ENCODE results near the gene SPSB1. TPM values are rescaled to one million over a fixed set of nuclear protein-coding genes. Genes with fewer than 3 reads are reported as not detected.
A peak's percentile ranks its signal among the peaks of the same experiment; 100 is the strongest.

The SPSB1 gene
- total and polyA plus RNA-seq, 12 donors = 1.4 to 14.0 (median 9.9) TPM

DNA sequence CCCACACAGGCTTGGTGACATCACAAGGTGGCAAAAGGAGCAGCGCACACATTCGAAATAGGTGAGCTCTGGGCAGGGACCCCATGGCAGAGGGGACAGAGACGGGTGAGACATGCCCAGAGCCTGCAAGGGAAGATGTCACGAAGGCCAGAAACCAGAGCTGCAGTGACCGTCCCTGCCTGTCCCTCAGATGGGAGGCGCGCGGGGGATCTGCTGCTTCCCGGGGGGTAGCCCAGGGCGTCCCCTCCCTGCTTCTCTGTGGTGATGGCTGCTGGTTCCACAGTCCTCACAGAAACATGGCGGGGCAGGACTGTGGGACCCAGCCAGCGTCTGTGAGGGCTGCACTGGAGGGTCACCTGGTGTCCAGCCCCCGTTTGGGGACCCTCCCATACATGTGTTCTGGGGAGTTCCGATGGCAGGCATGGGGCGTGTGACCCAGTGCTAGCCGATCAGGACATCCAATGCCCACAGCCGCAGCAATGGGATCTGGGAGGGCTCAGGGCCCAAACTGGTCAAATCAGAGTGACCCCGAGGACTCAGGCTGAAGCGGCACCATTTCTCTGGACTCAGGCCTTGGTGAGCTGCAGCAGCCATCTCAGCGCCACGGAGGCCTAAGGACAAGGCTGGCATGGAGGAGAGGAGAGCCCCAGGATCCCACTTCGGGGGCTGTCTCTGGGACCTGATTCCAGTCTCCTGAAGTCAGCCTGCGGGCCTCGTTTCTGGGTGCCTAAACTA is 20.7 kb upstream of the SPSB1 start:
- peak in 1 of 7 donors; percentile 18 for DNase-seq
- peaks cover 0 to 13% of the 10 kb centered on the region in 2 donors for H3K4me1 ChIP-seq (replicated peaks in 1 of 2)
- H3K9me3 ChIP-seq (replicated peaks in 1 of 3) = no peaks in the 10 kb centered on the region
- H3K27me3 ChIP-seq = no peaks in the 10 kb centered on the region
- no peak overlapping the region for H3K4me3 ChIP-seq
- intact Hi-C loops (cut with DNase I) = no loop called here
- TF ChIP-seq POLR2A (IDR thresholded peaks at IDR 0.05) = no peak
- TF ChIP-seq, protein P1, sequence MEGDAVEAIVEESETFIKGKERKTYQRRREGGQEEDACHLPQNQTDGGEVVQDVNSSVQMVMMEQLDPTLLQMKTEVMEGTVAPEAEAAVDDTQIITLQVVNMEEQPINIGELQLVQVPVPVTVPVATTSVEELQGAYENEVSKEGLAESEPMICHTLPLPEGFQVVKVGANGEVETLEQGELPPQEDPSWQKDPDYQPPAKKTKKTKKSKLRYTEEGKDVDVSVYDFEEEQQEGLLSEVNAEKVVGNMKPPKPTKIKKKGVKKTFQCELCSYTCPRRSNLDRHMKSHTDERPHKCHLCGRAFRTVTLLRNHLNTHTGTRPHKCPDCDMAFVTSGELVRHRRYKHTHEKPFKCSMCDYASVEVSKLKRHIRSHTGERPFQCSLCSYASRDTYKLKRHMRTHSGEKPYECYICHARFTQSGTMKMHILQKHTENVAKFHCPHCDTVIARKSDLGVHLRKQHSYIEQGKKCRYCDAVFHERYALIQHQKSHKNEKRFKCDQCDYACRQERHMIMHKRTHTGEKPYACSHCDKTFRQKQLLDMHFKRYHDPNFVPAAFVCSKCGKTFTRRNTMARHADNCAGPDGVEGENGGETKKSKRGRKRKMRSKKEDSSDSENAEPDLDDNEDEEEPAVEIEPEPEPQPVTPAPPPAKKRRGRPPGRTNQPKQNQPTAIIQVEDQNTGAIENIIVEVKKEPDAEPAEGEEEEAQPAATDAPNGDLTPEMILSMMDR (IDR thresholded peaks at IDR 0.05) = no peak
- WGBS, 4 donors = 90 to 97% (median 94%) methylated on average over 5 to 24 of the region's 24 CpGs
- no peaks in the 10 kb centered on the region for H3K36me3 ChIP-seq (replicated peaks in 1 of 2)
- no peak overlapping the region for H3K27ac ChIP-seq

DNA sequence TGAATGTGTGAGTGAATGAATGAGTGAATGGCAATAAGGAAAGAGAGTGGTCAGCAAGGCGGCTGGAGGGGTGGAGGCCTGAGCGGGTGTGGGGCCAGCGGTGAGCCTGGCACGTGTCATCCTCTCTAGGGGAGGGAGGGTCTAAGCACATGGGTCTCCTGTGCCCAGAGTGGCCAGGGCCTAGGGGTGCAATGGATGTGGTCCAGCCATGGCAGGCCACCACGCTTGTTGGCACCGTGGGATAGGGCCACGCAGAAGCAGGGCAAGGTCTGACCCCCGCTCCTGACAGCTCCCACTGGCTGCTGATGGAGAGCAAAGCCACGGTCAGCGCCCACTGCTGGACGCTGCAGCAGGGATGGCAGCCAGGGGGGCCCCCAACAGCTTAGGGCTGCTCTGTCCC is 19.5 kb upstream of the SPSB1 start:
- no peak overlapping the region for H3K27ac ChIP-seq
- H3K4me1 ChIP-seq (replicated peaks in 1 of 2) = peaks cover 0 to 12% of the 10 kb centered on the region in 2 donors
- 70 to 78% (median 71%) methylated on average over 5 to 11 of the region's 11 CpGs for WGBS, 4 donors
- H3K27me3 ChIP-seq = no peaks in the 10 kb centered on the region
- no peaks in the 10 kb centered on the region for H3K9me3 ChIP-seq (replicated peaks in 1 of 3)
- no peak overlapping the region for H3K4me3 ChIP-seq
- intact Hi-C loops (cut with DNase I) = no loop called here
- no peaks in the 10 kb centered on the region for H3K36me3 ChIP-seq (replicated peaks in 1 of 2)
- TF ChIP-seq, protein P1 (IDR thresholded peaks at IDR 0.05) = no peak
- TF ChIP-seq POLR2A (IDR thresholded peaks at IDR 0.05) = no peak
- no peak for DNase-seq

DNA sequence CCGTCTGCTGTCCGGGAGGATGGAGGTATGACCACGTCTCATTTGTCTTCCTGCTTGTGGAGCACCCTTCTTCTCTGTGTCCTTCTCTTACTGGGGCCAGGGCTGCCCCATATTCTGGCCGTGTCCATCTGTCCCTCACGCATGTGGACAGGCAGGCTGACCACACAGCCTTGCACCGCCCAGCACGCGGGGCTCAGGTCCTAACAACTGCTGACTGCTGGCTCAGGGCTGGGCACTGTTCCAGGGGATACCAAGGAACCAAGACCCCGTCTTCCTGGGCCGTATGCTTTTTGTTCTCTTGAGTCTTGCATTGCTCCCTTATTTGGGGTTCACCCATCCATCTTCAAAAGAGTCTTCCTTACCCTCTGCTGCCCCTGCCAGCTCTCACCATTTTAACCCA is 17.5 kb upstream of the SPSB1 start:
- H3K27ac ChIP-seq = peak overlapping the region in 2 of 5 donors; percentile 24 to 56
- intact Hi-C loops (cut with DNase I) = no loop called here
- 71 to 87% (median 75%) methylated on average over 10 of the region's 10 CpGs for WGBS, 4 donors
- no peaks in the 10 kb centered on the region for H3K27me3 ChIP-seq
- H3K4me3 ChIP-seq = no peak overlapping the region
- DNase-seq = no peak
- peaks cover 6 to 21% of the 10 kb centered on the region in 2 donors for H3K4me1 ChIP-seq (replicated peaks in 1 of 2)
- H3K36me3 ChIP-seq (replicated peaks in 1 of 2) = no peaks in the 10 kb centered on the region
- H3K9me3 ChIP-seq (replicated peaks in 1 of 3) = no peaks in the 10 kb centered on the region
- no peak for TF ChIP-seq POLR2A (IDR thresholded peaks at IDR 0.05)
- TF ChIP-seq, protein P1 (IDR thresholded peaks at IDR 0.05) = no peak

DNA sequence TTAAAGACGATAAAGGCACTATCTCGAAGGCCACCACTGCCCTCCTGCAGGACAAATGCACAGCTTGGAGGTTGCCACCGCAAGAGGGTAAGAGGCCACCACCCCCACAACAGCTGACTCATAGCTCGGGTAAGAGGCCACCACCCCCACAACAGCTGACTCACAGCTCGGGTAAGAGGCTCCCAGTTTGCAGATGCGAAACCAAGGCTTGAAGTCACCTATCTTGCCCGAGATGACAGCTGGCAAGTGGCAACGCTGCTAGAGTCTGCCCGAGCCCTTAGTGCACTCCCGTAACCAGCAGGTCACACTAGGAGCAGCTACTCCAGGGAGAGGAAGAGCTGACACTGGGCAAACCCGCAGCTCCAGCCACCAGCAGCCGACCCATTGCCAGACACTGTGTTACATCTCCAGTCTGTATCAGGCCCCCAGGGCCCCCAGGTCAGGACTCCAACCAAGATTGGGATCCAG is 17.1 kb upstream of the SPSB1 start:
- Histone ChIP-seq H3K27ac (peak overlapping the region in 3 of 5 donors; percentile 23 to 56 (median 24)), H3K4me1 (replicated peaks in 1 of 2) (peaks cover 8 to 23% of the 10 kb centered on the region in 2 donors), H3K4me3 (no peak overlapping the region), H3K27me3 (no peaks in the 10 kb centered on the region), H3K9me3 (replicated peaks in 1 of 3) (no peaks in the 10 kb centered on the region), H3K36me3 (replicated peaks in 1 of 2) (no peaks in the 10 kb centered on the region)
- intact Hi-C loops (cut with DNase I) = no loop called here
- peak; percentile 78 to 93 (median 84) for DNase-seq
- TF ChIP-seq, protein P1 (IDR thresholded peaks at IDR 0.05) = no peak
- TF ChIP-seq POLR2A (IDR thresholded peaks at IDR 0.05) = no peak
- 27 to 70% (median 40%) methylated on average over 2 to 12 of the region's 12 CpGs for WGBS, 4 donors
